Measurements from ENCODE around the gene HOXB7. TPM values are rescaled to one million over a fixed set of nuclear protein-coding genes. Genes with fewer than 3 reads are reported as not detected.

The HOXB7 gene
- total and polyA plus RNA-seq, 10 of the 15 experiments (the other 5 are each of a cell fraction or from before 2014, with no cell fraction given) = 2.8 to 7.4 (median 4.2) TPM

DNA sequence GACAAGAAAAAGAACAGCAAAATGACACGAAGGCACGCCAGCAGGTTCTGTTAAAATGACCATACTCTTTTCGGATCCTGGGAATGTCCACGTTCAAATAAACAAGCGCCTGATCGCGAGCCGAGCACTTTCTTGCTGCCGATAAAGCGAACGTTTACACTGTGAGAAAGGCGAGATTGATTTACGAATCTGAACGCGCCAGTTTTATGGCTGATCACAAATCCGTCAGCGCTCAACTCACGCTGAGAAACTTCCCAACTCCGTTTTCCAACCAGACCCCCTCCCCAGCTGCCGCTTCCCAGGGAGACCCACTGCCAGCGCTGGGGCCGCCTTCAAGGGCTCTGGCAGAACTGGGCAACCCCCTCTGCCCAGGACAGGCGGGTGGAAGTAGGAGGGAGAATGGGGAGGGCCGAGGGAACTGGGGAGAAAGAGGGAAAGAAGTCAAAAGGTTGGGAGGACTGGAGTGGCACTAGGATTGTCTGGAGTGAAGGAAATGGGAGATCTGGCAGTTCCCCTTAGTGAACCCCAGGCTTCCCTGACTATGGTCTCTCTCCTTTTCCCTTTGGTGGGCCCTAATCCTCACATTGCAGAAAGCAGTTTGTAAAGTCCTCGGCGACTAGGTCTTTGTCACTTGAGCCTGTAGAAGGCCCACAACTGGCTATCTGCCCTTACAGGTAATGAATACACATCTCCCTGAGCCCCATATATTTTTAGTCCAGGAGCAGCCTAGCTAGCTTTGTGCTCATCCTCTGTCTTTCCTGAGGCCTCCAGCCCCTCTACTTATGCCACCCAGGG is 39.6 kb downstream of the HOXB7 start:
- ChIA-PET POLR2A (no interaction called here), CTCF (interaction anchor here (1.5 kb wide), 1 partner anchor 49 kb away, joined by 3 read pairs; no protein-coding TSS in a partner anchor), RAD21 (ENCODE audit: unreplicated experiment) (no interaction called here), SMC1A (ENCODE audit: uncharacterized antibody, unreplicated experiment) (interaction anchor here (2.0 kb wide), 1 partner anchor 79 kb away, joined by 5 read pairs; no protein-coding TSS in a partner anchor)
- no peaks in the 10 kb centered on the region for H3K79me2 ChIP-seq (ENCODE audit: control insufficient read depth, insufficient read depth, low read length)
- H4K20me1 ChIP-seq (ENCODE audit: control insufficient read depth, insufficient read depth) = no peaks in the 10 kb centered on the region
- in situ Hi-C loops (cut with MboI) = no loop called here
- no peak overlapping the region for H3K9ac ChIP-seq (ENCODE audit: control insufficient read depth, insufficient read depth, low read length)
- peaks cover 6% of the 10 kb centered on the region for H3K4me1 ChIP-seq (ENCODE audit: control insufficient read depth, insufficient read depth, low read length)
- no peaks in the 10 kb centered on the region; a peak in 1 of 4 replicates for H3K36me3 ChIP-seq (ENCODE audit: control insufficient read depth in 2 of 2, insufficient read depth in 2 of 2, low read length in 1 of 2)
- BruUV-seq (replicated peaks) = no TSS peak
- 84% methylated on average over 26 of the region's 26 CpGs for WGBS (ENCODE audit: insufficient coverage, insufficient replicate concordance, low lambda C conversion rate, missing lambda C conversion rate)
- intact Hi-C loops (cut with micrococcal nuclease; ENCODE audit: unreplicated experiment) = no loop called here
- H3K27me3 ChIP-seq (replicated peaks in 1 of 2; ENCODE audit: control insufficient read depth in 2 of 2, insufficient read depth in 2 of 2, low read length in 1 of 2) = no peaks in the 10 kb centered on the region
- no peaks in the 10 kb centered on the region for H3K9me3 ChIP-seq (replicated peaks; ENCODE audit: control insufficient read depth, insufficient read depth, low read length)
- H3K4me2 ChIP-seq (ENCODE audit: control insufficient read depth, insufficient read depth) = no peak overlapping the region
- DNase-seq (ENCODE audit: low read depth, low spot score) (no peak), FAIRE-seq (no peak), ATAC-seq (no peak)
- H3K27ac ChIP-seq (ENCODE audit: control insufficient read depth, insufficient read depth) = no peak overlapping the region
- H2AFZ ChIP-seq (ENCODE audit: control insufficient read depth, low read depth, low read length) = no peak overlapping the region
- H3K4me3 ChIP-seq = no peak overlapping the region
- TF ChIP-seq ZNF24 (IDR thresholded peaks at IDR 0.05) (no peak), SMARCA5 (IDR thresholded peaks at IDR 0.05) (no peak), LARP7 (IDR thresholded peaks at IDR 0.05) (no peak), CBX5 (IDR thresholded peaks at IDR 0.05; ENCODE audit: low read depth) (no peak), ZNF384 (IDR thresholded peaks at IDR 0.05; ENCODE audit: borderline replicate concordance, low read depth, low read length) (no peak), KDM1A (IDR thresholded peaks at IDR 0.05; ENCODE audit: borderline replicate concordance) (no peak), MTA3 (IDR thresholded peaks at IDR 0.05; ENCODE audit: borderline replicate concordance, low read length) (no peak), HDAC6 (IDR thresholded peaks at IDR 0.05; ENCODE audit: unreplicated experiment) (no peak), GATAD2B (conservative IDR thresholded peaks at IDR 0.05; ENCODE audit: low read depth) (no peak), ZNF207 (IDR thresholded peaks at IDR 0.05; ENCODE audit: borderline replicate concordance) (no peak)
- TF ChIP-seq, protein P1, sequence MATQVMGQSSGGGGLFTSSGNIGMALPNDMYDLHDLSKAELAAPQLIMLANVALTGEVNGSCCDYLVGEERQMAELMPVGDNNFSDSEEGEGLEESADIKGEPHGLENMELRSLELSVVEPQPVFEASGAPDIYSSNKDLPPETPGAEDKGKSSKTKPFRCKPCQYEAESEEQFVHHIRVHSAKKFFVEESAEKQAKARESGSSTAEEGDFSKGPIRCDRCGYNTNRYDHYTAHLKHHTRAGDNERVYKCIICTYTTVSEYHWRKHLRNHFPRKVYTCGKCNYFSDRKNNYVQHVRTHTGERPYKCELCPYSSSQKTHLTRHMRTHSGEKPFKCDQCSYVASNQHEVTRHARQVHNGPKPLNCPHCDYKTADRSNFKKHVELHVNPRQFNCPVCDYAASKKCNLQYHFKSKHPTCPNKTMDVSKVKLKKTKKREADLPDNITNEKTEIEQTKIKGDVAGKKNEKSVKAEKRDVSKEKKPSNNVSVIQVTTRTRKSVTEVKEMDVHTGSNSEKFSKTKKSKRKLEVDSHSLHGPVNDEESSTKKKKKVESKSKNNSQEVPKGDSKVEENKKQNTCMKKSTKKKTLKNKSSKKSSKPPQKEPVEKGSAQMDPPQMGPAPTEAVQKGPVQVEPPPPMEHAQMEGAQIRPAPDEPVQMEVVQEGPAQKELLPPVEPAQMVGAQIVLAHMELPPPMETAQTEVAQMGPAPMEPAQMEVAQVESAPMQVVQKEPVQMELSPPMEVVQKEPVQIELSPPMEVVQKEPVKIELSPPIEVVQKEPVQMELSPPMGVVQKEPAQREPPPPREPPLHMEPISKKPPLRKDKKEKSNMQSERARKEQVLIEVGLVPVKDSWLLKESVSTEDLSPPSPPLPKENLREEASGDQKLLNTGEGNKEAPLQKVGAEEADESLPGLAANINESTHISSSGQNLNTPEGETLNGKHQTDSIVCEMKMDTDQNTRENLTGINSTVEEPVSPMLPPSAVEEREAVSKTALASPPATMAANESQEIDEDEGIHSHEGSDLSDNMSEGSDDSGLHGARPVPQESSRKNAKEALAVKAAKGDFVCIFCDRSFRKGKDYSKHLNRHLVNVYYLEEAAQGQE (IDR thresholded peaks at IDR 0.05; ENCODE audit: low read depth, low read length) = no peak
- TF ChIP-seq, protein P2, sequence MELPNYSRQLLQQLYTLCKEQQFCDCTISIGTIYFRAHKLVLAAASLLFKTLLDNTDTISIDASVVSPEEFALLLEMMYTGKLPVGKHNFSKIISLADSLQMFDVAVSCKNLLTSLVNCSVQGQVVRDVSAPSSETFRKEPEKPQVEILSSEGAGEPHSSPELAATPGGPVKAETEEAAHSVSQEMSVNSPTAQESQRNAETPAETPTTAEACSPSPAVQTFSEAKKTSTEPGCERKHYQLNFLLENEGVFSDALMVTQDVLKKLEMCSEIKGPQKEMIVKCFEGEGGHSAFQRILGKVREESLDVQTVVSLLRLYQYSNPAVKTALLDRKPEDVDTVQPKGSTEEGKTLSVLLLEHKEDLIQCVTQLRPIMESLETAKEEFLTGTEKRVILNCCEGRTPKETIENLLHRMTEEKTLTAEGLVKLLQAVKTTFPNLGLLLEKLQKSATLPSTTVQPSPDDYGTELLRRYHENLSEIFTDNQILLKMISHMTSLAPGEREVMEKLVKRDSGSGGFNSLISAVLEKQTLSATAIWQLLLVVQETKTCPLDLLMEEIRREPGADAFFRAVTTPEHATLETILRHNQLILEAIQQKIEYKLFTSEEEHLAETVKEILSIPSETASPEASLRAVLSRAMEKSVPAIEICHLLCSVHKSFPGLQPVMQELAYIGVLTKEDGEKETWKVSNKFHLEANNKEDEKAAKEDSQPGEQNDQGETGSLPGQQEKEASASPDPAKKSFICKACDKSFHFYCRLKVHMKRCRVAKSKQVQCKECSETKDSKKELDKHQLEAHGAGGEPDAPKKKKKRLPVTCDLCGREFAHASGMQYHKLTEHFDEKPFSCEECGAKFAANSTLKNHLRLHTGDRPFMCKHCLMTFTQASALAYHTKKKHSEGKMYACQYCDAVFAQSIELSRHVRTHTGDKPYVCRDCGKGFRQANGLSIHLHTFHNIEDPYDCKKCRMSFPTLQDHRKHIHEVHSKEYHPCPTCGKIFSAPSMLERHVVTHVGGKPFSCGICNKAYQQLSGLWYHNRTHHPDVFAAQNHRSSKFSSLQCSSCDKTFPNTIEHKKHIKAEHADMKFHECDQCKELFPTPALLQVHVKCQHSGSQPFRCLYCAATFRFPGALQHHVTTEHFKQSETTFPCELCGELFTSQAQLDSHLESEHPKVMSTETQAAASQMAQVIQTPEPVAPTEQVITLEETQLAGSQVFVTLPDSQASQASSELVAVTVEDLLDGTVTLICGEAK (IDR thresholded peaks at IDR 0.05; ENCODE audit: borderline replicate concordance) = no peak
- TF ChIP-seq, protein P3, sequence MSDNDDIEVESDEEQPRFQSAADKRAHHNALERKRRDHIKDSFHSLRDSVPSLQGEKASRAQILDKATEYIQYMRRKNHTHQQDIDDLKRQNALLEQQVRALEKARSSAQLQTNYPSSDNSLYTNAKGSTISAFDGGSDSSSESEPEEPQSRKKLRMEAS (IDR thresholded peaks at IDR 0.05; ENCODE audit: low read depth, low read length) = no peak
- TF ChIP-seq, protein P4, sequence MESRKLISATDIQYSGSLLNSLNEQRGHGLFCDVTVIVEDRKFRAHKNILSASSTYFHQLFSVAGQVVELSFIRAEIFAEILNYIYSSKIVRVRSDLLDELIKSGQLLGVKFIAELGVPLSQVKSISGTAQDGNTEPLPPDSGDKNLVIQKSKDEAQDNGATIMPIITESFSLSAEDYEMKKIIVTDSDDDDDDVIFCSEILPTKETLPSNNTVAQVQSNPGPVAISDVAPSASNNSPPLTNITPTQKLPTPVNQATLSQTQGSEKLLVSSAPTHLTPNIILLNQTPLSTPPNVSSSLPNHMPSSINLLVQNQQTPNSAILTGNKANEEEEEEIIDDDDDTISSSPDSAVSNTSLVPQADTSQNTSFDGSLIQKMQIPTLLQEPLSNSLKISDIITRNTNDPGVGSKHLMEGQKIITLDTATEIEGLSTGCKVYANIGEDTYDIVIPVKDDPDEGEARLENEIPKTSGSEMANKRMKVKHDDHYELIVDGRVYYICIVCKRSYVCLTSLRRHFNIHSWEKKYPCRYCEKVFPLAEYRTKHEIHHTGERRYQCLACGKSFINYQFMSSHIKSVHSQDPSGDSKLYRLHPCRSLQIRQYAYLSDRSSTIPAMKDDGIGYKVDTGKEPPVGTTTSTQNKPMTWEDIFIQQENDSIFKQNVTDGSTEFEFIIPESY (IDR thresholded peaks at IDR 0.05) = no peak

Measured in GM12878 (cell line).